Retinal pigment epithelial cell (primary cell): ENCODE data around the gene TSHZ2.

Experiments used
- DNase-seq: peaks from one replicate; pipeline ENCODE4 v3.0.0-alpha.2; 2010; ENCODE audit warnings: low read depth
- H3K4me3 ChIP-seq: 2 replicates; pipeline ENCODE4 v1.5.1; 2011; ENCODE audit warnings: mild to moderate bottlenecking, low read length, control low read depth, moderate library complexity
- TF ChIP-seq, protein P1 (sequence below): conservative IDR thresholded peaks from 2 replicates; pipeline ENCODE4 v1.5.1; 2011; ENCODE audit warnings: low read depth, low read length, control low read depth, inconsistent platforms

TSHZ2 gene

DNA sequence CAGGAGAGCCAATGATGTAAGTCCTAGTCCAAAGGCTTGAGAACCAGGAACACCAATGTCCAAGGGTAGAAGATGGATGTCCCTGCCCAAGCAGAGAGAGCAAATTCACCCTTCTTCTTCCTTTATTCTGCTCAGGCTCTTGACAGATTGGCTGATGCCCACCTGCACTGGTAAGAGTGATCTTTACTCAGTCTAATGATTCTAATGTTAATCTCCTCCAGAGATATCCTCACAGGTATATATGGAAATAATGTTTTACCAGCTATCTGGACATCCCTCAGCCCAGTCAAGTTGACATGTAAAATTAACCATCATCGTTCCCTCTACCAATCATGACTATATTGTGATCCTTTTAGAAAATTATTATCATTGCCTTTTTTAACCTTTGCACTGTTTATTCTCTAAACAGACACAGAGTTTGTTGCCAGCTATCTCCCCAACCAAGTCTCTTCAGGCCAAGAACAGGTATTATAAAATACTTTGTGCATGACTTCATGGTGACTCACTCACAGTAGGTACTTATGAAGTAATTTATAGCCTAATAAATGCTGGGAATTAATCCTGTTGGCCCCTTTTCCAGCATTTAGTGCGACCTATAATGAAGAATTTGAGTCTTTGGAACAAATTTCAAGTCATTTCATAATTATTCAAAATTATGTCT lies 26.2 kb upstream of the TSHZ2 start:
- TF ChIP-seq, protein P1, sequence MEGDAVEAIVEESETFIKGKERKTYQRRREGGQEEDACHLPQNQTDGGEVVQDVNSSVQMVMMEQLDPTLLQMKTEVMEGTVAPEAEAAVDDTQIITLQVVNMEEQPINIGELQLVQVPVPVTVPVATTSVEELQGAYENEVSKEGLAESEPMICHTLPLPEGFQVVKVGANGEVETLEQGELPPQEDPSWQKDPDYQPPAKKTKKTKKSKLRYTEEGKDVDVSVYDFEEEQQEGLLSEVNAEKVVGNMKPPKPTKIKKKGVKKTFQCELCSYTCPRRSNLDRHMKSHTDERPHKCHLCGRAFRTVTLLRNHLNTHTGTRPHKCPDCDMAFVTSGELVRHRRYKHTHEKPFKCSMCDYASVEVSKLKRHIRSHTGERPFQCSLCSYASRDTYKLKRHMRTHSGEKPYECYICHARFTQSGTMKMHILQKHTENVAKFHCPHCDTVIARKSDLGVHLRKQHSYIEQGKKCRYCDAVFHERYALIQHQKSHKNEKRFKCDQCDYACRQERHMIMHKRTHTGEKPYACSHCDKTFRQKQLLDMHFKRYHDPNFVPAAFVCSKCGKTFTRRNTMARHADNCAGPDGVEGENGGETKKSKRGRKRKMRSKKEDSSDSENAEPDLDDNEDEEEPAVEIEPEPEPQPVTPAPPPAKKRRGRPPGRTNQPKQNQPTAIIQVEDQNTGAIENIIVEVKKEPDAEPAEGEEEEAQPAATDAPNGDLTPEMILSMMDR: no peak
- DNase-seq: peak; percentile 49
- H3K4me3 ChIP-seq: no peak overlapping the region

DNA sequence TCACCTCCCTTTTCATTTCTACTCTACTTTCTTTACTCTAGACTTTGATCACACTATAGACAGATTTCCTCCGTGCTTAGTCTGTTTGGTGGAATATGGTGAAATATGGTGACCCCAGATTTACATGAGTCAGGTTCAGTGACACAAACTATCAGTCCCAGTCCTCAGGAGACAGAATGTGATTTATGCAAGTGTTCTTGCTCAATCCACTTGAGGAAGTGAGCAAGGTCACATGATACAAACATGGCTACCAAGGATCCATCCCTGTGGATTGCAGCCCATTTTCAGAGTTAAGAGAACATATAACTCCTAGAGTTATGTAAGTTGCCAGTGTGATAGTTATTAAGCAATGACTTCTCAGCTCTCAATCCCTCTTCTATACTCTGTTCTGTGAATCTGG lies 23.7 kb upstream of the TSHZ2 start:
- no peak overlapping the region for H3K4me3 ChIP-seq
- TF ChIP-seq, protein P1: no peak
- DNase-seq: no peak

GRCh38 chr20:52953020-52953419 lies 19.1 kb upstream of the TSHZ2 start:
- no peak overlapping the region for H3K4me3 ChIP-seq
- TF ChIP-seq, protein P1: no peak
- DNase-seq: no peak

GRCh38 chr20:52954849-52955248 lies 17.3 kb upstream of the TSHZ2 start:
- TF ChIP-seq, protein P1: no peak
- no peak for DNase-seq
- no peak overlapping the region for H3K4me3 ChIP-seq

- H3K4me3 ChIP-seq: no peak overlapping the region
- no peak for DNase-seq
- TF ChIP-seq, protein P1: no peak
Measured at GRCh38 chr20:52958211-52958610, 13.9 kb upstream of the TSHZ2 start.

DNA sequence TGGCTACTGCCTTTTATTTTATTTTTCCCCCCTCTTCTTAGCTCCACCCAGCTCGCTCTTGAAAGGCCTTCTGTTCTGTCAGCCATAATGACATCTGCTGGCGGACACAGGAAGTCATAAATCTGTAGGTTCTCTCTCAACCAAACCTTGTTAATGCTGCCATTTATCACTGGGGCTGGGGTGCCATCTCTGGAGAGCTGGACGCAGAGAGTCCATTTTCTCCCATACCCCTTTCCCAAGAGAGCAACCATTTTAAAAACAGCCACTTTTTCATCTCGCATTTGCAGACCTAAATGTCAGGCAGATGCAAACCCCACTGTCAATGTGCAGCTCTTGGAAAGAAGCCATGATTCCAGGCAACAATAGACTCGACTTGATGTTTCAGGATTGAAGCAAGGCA lies 13.0 kb upstream of the TSHZ2 start:
- no peak overlapping the region for H3K4me3 ChIP-seq
- TF ChIP-seq, protein P1: no peak
- no peak for DNase-seq

GRCh38 chr20:52962183-52962582 lies 10.0 kb upstream of the TSHZ2 start:
- DNase-seq: no peak
- TF ChIP-seq, protein P1: no peak
- H3K4me3 ChIP-seq: no peak overlapping the region
